Astrocyte (in vitro differentiated cells and primary cell): ENCODE results near the gene UTP18. TPM values are rescaled to one million over a fixed set of nuclear protein-coding genes. Genes with fewer than 3 reads are reported as not detected.
"Not testable (repeated sequence)": the region's sequence is repeated elsewhere in the genome, so short reads cannot be mapped to it uniquely, and the experiment has no call there.

Experiments
- DNase-seq: peaks from one replicate; pipeline ENCODE4 v3.0.0-alpha.2; 2010; ENCODE audit warnings: low read depth
- FAIRE-seq: peaks from 2 replicates; lab custom pipeline; 2011; peaks lifted over from hg19 to GRCh38; lab: Jason Lieb, UNC
- H2AFZ ChIP-seq: 2 replicates; pipeline ENCODE4 v1.6.0; 2012; ENCODE audit warnings: low read depth, low read length, inconsistent platforms
- H3K27ac ChIP-seq: 2 replicates; pipeline ENCODE4 v1.5.1; 2011; ENCODE audit warnings: low read depth, low read length, inconsistent platforms
- H3K27me3 ChIP-seq: 2 replicates; pipeline ENCODE4 v1.6.0; 2011; ENCODE audit warnings: low read length, inconsistent platforms; ENCODE audit not compliant: insufficient read depth
- H3K36me3 ChIP-seq: 2 replicates; pipeline ENCODE4 v1.5.1; 2011; ENCODE audit warnings: low read length, inconsistent platforms; ENCODE audit not compliant: insufficient read depth
- H3K4me1 ChIP-seq: 2 replicates; pipeline ENCODE4 v1.5.1; 2011; ENCODE audit warnings: low read length, inconsistent platforms; ENCODE audit not compliant: insufficient read depth
- H3K4me2 ChIP-seq: 2 replicates; pipeline ENCODE4 v1.6.0; 2012; ENCODE audit warnings: low read length, inconsistent platforms
- H3K4me3 ChIP-seq: 2 replicates; pipeline ENCODE4 v1.5.1; 2011; ENCODE audit warnings: low read depth, mild to moderate bottlenecking, low read length, inconsistent platforms; ENCODE audit not compliant: insufficient read depth
- H3K79me2 ChIP-seq: 2 replicates; pipeline ENCODE4 v1.6.0; 2012; ENCODE audit warnings: mild to moderate bottlenecking, low read length, inconsistent platforms; ENCODE audit not compliant: insufficient read depth
- H3K9ac ChIP-seq: 2 replicates; pipeline ENCODE4 v1.6.0; 2012; ENCODE audit warnings: mild to moderate bottlenecking, low read length, inconsistent platforms
- H3K9me3 ChIP-seq: 2 replicates; pipeline ENCODE4 v1.5.1; 2012; ENCODE audit warnings: low read depth, mild to moderate bottlenecking, low read length, inconsistent platforms; ENCODE audit not compliant: insufficient read depth
- H4K20me1 ChIP-seq: 2 replicates; pipeline ENCODE4 v1.6.0; 2012; ENCODE audit warnings: low read length, inconsistent platforms; ENCODE audit not compliant: insufficient read depth
- H3K27ac Mint-ChIP-seq: one replicate; pipeline ENCODE4 v1.8.0; 2021; ENCODE audit warnings: mild to moderate bottlenecking, mixed read lengths; ENCODE audit not compliant: unreplicated experiment
- H3K27me3 Mint-ChIP-seq: one replicate; pipeline ENCODE4 v1.8.0; 2021; ENCODE audit warnings: low read depth, mixed read lengths; ENCODE audit not compliant: unreplicated experiment
- H3K36me3 Mint-ChIP-seq: one replicate; pipeline ENCODE4 v1.8.0; 2021; ENCODE audit warnings: low read depth, mixed read lengths; ENCODE audit not compliant: unreplicated experiment
- H3K4me1 Mint-ChIP-seq: one replicate; pipeline ENCODE4 v1.8.0; 2021; ENCODE audit warnings: low read depth, mixed read lengths; ENCODE audit not compliant: unreplicated experiment
- H3K4me3 Mint-ChIP-seq: one replicate; pipeline ENCODE4 v1.8.0; 2021; ENCODE audit warnings: mild to moderate bottlenecking, moderate library complexity, mixed read lengths; ENCODE audit not compliant: unreplicated experiment
- H3K9me3 Mint-ChIP-seq: one replicate; pipeline ENCODE4 v1.8.0; 2021; ENCODE audit warnings: mild to moderate bottlenecking, mixed read lengths; ENCODE audit not compliant: unreplicated experiment
- CTCF ChIP-seq: IDR thresholded peaks from 2 replicates; pipeline ENCODE4 v1.5.1; 2011; ENCODE audit warnings: low read depth, mild to moderate bottlenecking, inconsistent platforms, low read length, moderate library complexity; ENCODE audit not compliant: insufficient read depth
- EZH2 ChIP-seq: IDR thresholded peaks from 2 replicates; pipeline ENCODE4 v1.6.1; 2012; ENCODE audit warnings: mild to moderate bottlenecking, low read length, inconsistent platforms; ENCODE audit not compliant: insufficient read depth
- total RNA-seq: library from RNA; stranded (reverse); gene quantifications from 2 replicates; pipeline ENCODE4 v1.2.1, GENCODE V29; 2021

The UTP18 gene
- total RNA-seq, 1 donor from 2014 or later = 35.0 TPM

GRCh38 chr17:51289696-51290111 is 29.4 kb downstream of the UTP18 start:
- Histone ChIP-seq H2AFZ (no peak overlapping the region), H4K20me1 (peaks cover 15% of the 10 kb centered on the region), H3K27ac (no peak overlapping the region), H3K4me3 (no peak overlapping the region), H3K79me2 (no peaks in the 10 kb centered on the region), H3K4me1 (no peaks in the 10 kb centered on the region), H3K36me3 (peaks cover 38% of the 10 kb centered on the region), H3K4me2 (no peak overlapping the region), H3K27me3 (no peaks in the 10 kb centered on the region), H3K9ac (no peak overlapping the region), H3K9me3 (no peaks in the 10 kb centered on the region)
- peaks cover 7% of the 10 kb centered on the region for H3K36me3 Mint-ChIP-seq
- peaks cover 6% of the 10 kb centered on the region for H3K4me1 Mint-ChIP-seq
- no peaks in the 10 kb centered on the region for H3K9me3 Mint-ChIP-seq
- H3K27me3 Mint-ChIP-seq = no peaks in the 10 kb centered on the region
- TF ChIP-seq EZH2 (no peak), CTCF (no peak)
- DNase-seq (no peak), FAIRE-seq (no peak)
- H3K4me3 Mint-ChIP-seq = no peak overlapping the region
- no peak overlapping the region for H3K27ac Mint-ChIP-seq

- not testable (repeated sequence) for H2AFZ ChIP-seq, H3K36me3 Mint-ChIP-seq, H3K4me1 Mint-ChIP-seq, H3K27me3 Mint-ChIP-seq, H3K27ac Mint-ChIP-seq, H3K27me3 ChIP-seq, H3K9me3 ChIP-seq, H3K9ac ChIP-seq, H3K4me1 ChIP-seq, H3K9me3 Mint-ChIP-seq, H3K79me2 ChIP-seq, FAIRE-seq, H3K4me3 ChIP-seq, DNase-seq, H3K4me2 ChIP-seq, H3K4me3 Mint-ChIP-seq, H3K27ac ChIP-seq
- Histone ChIP-seq H4K20me1 (peaks cover 16% of the 10 kb centered on the region), H3K36me3 (peaks cover 14% of the 10 kb centered on the region)
These were observed 34.0 kb downstream of the UTP18 start for GRCh38 chr17:51294338-51294737.

GRCh38 chr17:51298508-51299371 is 38.4 kb downstream of the UTP18 start:
- Mint-ChIP-seq H3K4me1 (no peaks in the 10 kb centered on the region), H3K27me3 (no peaks in the 10 kb centered on the region), H3K9me3 (no peaks in the 10 kb centered on the region), H3K27ac (no peak overlapping the region), H3K36me3 (peaks cover 4% of the 10 kb centered on the region), H3K4me3 (no peak overlapping the region)
- no peak overlapping the region for H3K27ac ChIP-seq
- H3K27me3 ChIP-seq = no peaks in the 10 kb centered on the region
- no peaks in the 10 kb centered on the region for H3K4me1 ChIP-seq
- peaks cover 7% of the 10 kb centered on the region for H4K20me1 ChIP-seq
- TF ChIP-seq CTCF (peak; percentile 80), EZH2 (no peak)
- no peak overlapping the region for H3K9ac ChIP-seq
- H3K79me2 ChIP-seq = no peaks in the 10 kb centered on the region
- no peak overlapping the region for H3K4me3 ChIP-seq
- no peak overlapping the region for H3K4me2 ChIP-seq
- H3K36me3 ChIP-seq = no peaks in the 10 kb centered on the region
- no peak overlapping the region for H2AFZ ChIP-seq
- FAIRE-seq (no peak), DNase-seq (peak; percentile 18)
- no peaks in the 10 kb centered on the region for H3K9me3 ChIP-seq
